Measurements from ENCODE around the gene ARX. TPM values are rescaled to one million over a fixed set of nuclear protein-coding genes. Genes with fewer than 3 reads are reported as not detected.
A peak's percentile ranks its signal among the peaks of the same experiment; 100 is the strongest.

The ARX gene
- total RNA-seq, 1 donor from 2014 or later, result 12.1 TPM

DNA sequence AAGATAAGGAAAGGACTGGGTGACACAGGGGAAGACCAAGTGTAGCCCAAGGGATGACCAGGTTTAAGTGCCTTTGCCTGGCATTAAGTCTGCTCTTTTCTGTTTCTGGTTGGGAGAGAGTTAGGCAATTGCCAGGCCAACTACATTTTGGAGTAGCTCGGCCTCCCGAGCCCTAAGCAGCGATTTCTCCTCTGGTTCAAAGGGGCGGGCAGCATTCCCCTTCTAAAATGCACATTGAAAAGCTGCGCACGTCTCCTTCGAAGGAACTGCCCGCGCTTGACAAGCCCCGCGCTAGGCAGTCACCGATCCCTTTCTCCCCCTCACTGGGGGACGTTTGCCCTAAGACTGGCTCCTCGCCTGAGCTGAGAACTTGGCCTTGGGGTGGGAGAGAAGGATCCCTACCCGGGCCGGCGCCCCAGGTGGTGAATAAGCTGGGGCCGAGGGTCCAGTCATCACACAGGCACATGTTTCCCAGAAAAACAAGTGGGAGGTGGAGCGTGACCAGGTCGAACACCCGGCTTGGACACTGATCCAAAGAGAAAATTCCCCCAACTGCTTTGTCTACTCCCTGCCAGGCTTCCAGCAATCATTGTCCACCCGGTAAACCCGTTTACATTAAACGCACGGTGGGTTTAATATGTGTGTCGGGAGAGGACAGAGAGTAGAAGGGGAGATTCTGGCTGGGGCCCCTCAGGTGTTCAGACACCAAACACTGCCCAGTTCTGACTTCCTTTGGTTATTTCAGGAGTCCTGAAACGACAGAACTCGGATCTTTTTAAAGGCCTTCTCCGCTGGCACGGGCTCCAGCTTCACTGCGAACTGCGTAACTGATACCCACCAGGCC, 4.0 kb downstream of the ARX start:
- no peak for DNase-seq (ENCODE audit: extremely low spot score, unreplicated experiment)
- peak overlapping the region; percentile 60 for H3K4me3 Mint-ChIP-seq

DNA sequence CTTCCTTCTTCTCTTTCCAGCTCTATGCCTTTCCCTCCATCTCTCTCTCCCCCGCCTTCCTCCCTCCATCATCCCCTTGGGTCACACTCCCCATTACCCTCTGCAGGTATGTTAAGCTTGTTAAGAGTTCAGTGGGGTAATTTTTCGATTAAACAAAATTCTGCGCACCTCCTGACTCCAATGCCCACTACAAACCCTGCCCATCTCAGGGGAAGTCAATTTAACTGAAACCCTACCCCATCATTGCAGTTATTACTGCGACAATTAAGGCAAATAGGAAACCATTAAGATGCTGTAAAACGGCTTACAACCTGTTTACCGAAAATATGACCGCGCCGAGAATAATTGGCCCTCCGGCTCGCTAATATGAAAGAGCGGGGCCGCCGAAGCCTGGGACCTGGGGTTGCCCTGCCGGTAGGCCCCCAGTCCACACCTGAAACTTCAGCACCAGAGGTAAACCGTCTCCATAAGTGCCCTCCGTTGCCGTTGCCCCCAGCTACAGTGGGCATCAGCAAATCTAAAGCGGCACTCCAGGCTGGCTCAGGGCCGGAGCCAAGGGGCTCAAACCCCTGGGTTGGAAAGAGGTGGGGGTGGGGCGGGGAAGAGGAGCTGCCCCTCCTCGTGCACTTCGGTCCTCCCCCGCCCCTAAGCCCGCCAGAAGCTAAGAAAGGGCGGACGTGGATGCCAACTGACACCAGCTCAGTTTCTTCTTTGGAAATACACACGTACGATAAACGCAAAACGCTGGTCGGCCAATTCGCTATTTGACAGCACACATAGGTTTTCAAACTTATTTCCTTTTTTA, 4.8 kb downstream of the ARX start:
- DNase-seq (ENCODE audit: extremely low spot score, unreplicated experiment), result no peak
- Mint-ChIP-seq H3K36me3 (peaks cover 4% of the 10 kb centered on the region), H3K4me1 (ENCODE audit: unreplicated experiment) (peaks cover 6% of the 10 kb centered on the region), H3K9me3 (no peaks in the 10 kb centered on the region), H3K27me3 (peaks cover 92% of the 10 kb centered on the region), H3K4me3 (peak overlapping the region; percentile 50), H3K27ac (peak overlapping the region; percentile 2)
- TF ChIP-seq, protein P1, sequence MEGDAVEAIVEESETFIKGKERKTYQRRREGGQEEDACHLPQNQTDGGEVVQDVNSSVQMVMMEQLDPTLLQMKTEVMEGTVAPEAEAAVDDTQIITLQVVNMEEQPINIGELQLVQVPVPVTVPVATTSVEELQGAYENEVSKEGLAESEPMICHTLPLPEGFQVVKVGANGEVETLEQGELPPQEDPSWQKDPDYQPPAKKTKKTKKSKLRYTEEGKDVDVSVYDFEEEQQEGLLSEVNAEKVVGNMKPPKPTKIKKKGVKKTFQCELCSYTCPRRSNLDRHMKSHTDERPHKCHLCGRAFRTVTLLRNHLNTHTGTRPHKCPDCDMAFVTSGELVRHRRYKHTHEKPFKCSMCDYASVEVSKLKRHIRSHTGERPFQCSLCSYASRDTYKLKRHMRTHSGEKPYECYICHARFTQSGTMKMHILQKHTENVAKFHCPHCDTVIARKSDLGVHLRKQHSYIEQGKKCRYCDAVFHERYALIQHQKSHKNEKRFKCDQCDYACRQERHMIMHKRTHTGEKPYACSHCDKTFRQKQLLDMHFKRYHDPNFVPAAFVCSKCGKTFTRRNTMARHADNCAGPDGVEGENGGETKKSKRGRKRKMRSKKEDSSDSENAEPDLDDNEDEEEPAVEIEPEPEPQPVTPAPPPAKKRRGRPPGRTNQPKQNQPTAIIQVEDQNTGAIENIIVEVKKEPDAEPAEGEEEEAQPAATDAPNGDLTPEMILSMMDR (conservative IDR thresholded peaks at IDR 0.05), result no peak

More for the DNA sequence above, 4.0 kb downstream of the ARX start:
- Mint-ChIP-seq H3K27me3 (peaks cover 92% of the 10 kb centered on the region), H3K36me3 (no peaks in the 10 kb centered on the region), H3K9me3 (no peaks in the 10 kb centered on the region), H3K27ac (no peak overlapping the region), H3K4me1 (ENCODE audit: unreplicated experiment) (peaks cover 7% of the 10 kb centered on the region)
- TF ChIP-seq, protein P1 (conservative IDR thresholded peaks at IDR 0.05), result no peak

DNA sequence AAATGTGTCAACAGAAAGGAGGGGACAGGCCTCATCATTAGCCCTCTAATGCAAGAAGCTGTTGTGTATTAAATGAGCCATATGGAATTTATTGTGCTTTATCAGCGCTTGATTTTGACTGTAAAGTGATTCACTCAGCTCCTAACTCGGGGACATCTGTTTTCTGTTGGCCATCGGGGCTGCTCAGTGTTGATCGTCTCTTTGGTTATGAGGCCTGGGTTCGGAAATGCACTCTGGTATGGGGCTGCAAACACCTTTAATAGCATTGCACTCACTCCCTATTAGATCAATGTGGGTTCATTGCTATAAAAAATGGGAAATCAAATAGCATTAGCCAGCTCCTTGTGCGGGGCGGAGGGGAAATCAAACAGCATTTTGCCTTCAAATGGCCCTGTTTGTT, 6.4 kb downstream of the ARX start:
- H3K4me1 Mint-ChIP-seq (ENCODE audit: unreplicated experiment), result peaks cover 10% of the 10 kb centered on the region
- no peaks in the 10 kb centered on the region for H3K9me3 Mint-ChIP-seq
- no peak overlapping the region for H3K4me3 Mint-ChIP-seq
- H3K27ac Mint-ChIP-seq, result peak overlapping the region; percentile 28
- TF ChIP-seq, protein P1 (conservative IDR thresholded peaks at IDR 0.05), result no peak
- H3K36me3 Mint-ChIP-seq, result peaks cover 4% of the 10 kb centered on the region
- no peak for DNase-seq (ENCODE audit: extremely low spot score, unreplicated experiment)
- peaks cover 87% of the 10 kb centered on the region for H3K27me3 Mint-ChIP-seq

DNA sequence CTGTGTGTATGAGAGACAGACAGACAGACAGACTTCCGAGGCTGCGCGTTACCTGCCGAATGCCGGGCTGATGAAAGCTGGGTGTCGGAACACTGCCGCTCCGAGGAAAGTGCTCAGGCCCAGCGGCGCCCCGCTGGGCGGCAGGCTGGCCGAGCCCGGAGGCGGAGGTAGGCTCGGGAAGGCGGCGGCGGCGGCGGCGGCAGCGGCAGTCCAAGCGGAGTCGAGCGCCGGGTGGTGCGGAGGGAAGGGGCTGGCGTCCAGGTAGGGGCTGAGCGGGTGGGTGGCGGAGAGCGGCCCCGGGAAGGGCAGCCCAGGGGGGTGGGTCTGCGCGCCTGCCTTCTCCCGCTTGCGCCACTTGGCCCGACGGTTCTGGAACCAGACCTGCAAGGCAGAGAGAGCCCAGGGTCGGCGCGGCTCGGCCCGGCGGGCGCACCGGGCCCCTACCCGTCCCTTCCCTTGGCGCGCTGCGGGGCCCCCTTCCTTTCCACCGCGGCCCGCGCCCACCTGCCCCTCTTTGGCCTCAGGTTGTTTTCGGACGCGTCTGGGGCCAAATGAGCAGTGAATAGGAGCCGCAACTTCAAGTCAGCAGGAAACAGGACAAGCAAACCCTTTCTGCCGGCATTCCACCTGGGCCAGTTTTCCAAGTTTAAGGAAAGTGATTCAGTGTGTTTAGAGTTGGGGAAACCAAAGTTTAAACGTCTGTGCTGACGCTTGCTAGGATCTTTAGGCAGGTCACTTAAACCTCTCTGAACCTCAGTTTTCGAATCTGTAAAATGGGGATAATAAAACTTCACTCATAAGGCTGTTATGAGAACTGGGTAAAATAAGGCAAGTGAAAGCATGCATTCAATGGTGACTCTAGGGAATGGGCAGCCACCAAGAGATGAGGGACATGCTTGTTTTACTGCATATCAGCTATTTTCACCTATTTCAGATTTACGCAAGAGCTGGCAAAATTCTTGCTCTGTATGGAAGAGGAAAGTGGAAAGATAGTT, 8.4 kb downstream of the ARX start:
- H3K4me1 Mint-ChIP-seq (ENCODE audit: unreplicated experiment), result peaks cover 21% of the 10 kb centered on the region
- no peaks in the 10 kb centered on the region for H3K9me3 Mint-ChIP-seq
- peaks cover 8% of the 10 kb centered on the region for H3K36me3 Mint-ChIP-seq
- TF ChIP-seq, protein P1 (conservative IDR thresholded peaks at IDR 0.05), result no peak
- peak overlapping the region; percentile 31 for H3K27ac Mint-ChIP-seq
- peaks cover 88% of the 10 kb centered on the region for H3K27me3 Mint-ChIP-seq
- DNase-seq (ENCODE audit: extremely low spot score, unreplicated experiment), result no peak
- peak overlapping the region; percentile 56 for H3K4me3 Mint-ChIP-seq

DNA sequence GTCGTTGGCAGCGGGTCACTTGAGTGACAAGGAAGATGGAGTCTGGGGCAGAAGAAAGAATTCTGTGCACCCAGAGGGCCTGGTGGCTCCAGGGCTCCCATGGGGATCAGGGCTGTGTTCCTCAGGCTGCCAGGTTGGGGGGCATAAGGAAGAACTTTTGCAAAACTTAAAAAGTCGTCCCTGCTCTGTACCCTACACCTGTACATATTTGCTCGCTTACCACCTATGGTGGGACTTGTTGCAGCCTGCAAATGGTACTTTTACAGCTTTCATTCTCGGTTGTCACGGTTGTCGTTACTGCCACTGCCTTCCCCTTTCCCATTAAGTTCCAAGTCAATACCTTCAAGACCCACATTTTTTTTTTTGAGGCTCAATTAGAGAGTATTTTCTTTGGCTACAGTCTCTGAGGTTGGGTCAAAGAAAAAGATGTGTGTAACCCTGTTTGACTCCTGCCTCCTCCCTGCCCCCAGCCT, 9.1 kb downstream of the ARX start:
- Mint-ChIP-seq H3K4me1 (ENCODE audit: unreplicated experiment) (peaks cover 25% of the 10 kb centered on the region), H3K4me3 (peak overlapping the region; percentile 56), H3K36me3 (peaks cover 8% of the 10 kb centered on the region)

More for the DNA sequence above, 9.1 kb downstream of the ARX start:
- TF ChIP-seq, protein P1 (conservative IDR thresholded peaks at IDR 0.05), result no peak
- no peaks in the 10 kb centered on the region for H3K9me3 Mint-ChIP-seq
- H3K27me3 Mint-ChIP-seq, result peaks cover 86% of the 10 kb centered on the region
- DNase-seq (ENCODE audit: extremely low spot score, unreplicated experiment), result no peak
- peak overlapping the region; percentile 31 for H3K27ac Mint-ChIP-seq

All from type B pancreatic cell (in vitro differentiated cells).